Astrocyte of the spinal cord (primary cell): ENCODE data around the gene TOR4A.

Source experiments
- DNase-seq: peaks from one replicate; pipeline ENCODE4 v3.0.0; 2011; ENCODE audit warnings: low read depth, low spot score
- H3K4me3 ChIP-seq: 2 replicates; pipeline ENCODE4 v1.5.1; 2011; ENCODE audit warnings: low read depth, mild to moderate bottlenecking, low read length, moderate library complexity
- in situ Hi-C: cut with HindIII; loops from 2 replicates; pipeline ENCODE4 v1.10.0; 2017; ENCODE audit warnings: low sequenced_read_pairs
- TF ChIP-seq, protein P1 (sequence below): IDR thresholded peaks from 2 replicates; pipeline ENCODE4 v1.5.1; 2012; ENCODE audit warnings: low read depth, mild to moderate bottlenecking, low read length, inconsistent platforms

TOR4A gene

DNA sequence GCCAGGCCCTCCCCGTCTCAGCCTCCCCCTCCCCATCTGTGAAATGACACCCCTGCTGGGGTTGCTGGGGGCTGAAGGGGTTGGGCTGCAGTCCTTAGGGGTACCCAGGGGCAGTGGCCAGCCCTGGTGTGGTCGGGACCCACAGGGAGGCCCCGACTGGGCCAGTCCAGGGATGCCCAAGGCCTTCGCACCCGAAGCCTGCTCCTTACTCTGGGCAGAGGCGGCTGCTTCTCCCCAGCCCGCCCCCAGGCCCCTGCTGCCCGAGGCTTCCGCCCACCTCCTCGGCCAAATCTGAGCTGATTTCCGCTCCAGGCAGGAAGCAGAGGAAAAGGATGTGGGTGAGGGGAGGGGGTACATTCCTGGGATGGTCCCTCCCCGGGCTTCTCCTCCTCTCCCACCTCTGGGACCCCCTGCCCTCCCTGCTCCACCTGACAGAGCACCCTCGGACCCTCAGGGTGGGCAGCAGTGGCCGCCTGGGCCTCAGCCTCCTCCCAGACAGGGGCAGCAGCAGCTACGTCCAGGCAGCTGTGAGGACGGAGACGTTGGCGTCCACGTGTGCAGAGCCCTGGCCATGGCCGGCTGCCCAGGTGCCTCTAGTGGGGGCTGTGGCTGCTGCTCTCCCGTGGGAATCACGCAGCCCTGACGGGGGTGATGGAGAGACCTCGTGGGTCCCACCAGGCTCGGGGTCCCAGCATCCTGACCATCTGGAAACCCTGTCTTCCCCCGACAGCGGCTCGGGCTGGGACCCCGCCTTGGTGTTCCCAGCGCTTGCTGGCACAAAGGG, 28.7 kb downstream of the TOR4A start:
- H3K4me3 ChIP-seq: no peak overlapping the region
- in situ Hi-C loops: no loop called here

DNA sequence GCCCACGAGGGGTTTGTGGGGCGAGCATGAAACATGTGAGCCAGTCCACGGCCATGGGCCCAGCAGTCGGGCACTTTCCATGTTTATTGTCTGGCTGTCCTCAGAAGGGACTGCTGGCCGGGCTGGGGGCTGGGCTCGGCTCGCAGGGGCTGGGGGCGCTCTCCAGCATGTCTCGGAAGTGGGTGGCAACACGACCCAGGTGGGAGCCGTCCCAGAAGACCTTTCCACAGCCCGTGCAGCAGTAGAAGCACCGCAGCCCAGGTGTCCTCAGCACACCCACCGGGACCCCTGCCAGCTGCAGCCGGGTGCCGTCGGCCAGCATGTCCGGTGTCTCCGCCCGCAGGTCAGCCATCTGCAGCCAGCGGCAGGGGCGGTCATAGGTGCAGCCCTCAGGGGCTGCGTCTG, 29.3 kb downstream of the TOR4A start:
- TF ChIP-seq, protein P1, sequence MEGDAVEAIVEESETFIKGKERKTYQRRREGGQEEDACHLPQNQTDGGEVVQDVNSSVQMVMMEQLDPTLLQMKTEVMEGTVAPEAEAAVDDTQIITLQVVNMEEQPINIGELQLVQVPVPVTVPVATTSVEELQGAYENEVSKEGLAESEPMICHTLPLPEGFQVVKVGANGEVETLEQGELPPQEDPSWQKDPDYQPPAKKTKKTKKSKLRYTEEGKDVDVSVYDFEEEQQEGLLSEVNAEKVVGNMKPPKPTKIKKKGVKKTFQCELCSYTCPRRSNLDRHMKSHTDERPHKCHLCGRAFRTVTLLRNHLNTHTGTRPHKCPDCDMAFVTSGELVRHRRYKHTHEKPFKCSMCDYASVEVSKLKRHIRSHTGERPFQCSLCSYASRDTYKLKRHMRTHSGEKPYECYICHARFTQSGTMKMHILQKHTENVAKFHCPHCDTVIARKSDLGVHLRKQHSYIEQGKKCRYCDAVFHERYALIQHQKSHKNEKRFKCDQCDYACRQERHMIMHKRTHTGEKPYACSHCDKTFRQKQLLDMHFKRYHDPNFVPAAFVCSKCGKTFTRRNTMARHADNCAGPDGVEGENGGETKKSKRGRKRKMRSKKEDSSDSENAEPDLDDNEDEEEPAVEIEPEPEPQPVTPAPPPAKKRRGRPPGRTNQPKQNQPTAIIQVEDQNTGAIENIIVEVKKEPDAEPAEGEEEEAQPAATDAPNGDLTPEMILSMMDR: no peak
- no peak overlapping the region for H3K4me3 ChIP-seq
- no peak for DNase-seq
- in situ Hi-C loops: no loop called here

More for the DNA sequence above, 28.7 kb downstream of the TOR4A start:
- TF ChIP-seq, protein P1: no peak
- no peak for DNase-seq

DNA sequence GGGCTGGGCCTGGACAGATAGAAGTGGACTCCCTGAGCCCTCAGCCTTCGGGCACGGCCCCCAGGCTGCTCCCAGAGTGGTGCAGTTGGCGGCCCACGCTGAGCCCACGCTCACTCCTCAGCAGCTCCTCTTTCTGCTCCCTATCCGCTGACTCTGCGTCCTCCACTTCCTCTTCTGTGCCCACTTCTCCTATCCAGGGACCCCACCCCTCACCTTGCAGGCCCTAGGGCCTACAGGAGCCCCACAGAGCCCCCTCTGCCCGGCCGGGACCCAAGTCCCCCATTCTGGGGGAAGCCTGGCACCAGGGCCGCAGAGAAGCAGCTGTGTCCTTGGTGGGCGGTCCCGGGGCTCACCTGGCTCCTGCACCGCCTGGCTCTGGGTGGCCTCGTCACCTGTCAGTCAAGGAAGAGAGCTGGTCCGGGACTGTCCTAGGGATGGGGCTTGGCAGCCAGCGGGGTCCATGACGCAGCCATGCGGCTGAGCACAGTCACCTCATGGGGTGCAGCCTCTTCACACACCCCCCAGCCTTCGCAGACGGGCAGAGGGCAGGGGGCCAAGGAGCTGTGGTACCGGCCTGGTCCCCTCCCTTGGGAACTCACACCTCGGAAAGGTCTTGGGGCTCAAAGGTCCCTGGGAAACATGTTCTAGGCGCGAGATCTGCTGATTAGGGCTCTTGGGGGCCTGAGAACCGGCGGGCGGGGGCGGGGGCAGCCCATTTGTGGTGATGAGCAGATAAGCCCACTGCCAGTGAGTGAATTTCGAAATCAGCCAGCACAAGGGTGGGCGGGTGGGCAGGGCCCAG, 29.9 kb downstream of the TOR4A start:
- in situ Hi-C loops: no loop called here
- no peak for DNase-seq
- TF ChIP-seq, protein P1: no peak
- H3K4me3 ChIP-seq: no peak overlapping the region

DNA sequence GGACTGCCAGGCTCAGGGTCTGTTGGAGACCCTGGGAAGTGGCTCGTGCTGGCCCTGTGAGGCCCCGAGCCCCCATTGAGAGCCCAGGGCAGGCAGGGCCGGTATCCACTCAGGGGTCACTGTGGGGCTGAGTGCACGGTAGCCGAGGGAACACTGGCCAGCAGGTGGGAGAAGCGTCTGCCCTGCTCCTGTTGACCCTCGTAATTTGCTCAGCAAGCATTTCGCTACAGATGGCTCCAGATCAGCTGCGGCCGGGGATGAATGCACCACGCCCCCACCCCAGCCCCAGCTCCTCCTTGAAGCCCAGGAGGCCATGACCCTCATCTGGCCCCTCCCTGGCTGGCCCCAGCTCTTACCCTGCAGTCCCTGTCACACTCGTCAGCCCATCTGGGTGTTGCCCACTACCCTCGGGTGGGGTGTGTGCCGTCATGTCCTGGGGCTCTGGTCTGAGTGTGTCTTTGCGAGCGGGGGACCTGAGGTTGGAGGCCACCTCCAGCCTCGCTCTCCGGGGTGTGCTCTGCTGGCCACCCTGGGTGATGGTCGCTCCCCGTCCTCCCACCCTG, 30.6 kb downstream of the TOR4A start:
- TF ChIP-seq, protein P1: no peak
- in situ Hi-C loops: no loop called here
- H3K4me3 ChIP-seq: no peak overlapping the region
- no peak for DNase-seq

DNA sequence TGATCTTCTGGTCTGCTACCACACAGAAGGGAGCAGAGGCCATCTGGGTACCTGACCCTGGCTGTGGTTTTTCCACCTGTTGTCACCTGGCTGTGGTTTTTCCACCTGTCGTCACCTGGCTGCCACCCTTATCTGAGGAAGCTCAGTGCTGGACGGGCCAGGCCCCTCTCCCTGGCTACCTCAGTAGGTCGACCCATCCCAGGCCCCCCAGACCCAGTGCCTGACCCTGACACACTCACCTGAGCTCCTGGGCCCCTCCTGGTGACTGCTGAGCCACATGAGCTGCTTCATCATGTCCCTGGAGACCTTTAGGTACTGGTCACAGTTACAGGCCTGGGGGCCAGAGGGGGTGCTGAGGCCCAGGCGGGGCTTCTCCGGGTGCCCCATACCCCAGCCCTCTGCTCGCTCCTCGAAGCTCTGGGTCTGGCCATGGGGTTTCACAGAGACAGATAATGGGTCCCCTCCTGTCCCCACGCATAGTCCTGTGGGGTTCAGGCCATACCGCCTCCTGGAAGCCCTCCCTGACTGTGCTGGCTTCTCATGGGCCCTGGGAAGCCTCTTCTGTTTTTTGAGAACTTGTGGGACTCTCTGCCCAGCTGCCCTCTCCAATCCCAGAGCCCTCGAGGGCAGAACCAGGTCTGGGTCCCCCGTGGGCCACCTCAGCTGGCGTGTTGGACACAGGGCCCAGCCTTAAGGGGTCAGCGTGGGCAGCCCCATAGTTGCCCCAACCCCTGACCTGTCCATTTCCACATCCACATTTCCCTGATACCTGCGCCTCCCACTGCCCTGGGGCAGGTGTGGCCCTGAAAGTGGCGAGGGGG, 32.1 kb downstream of the TOR4A start:
- DNase-seq: no peak
- no peak overlapping the region for H3K4me3 ChIP-seq
- in situ Hi-C loops: no loop called here
- TF ChIP-seq, protein P1: no peak
